Sigmoid colon (tissue), 7 donors: ENCODE results near the gene CCDC60. TPM values are rescaled to one million over a fixed set of nuclear protein-coding genes. Genes with fewer than 3 reads are reported as not detected.

Experiments used
- DNase-seq: peaks from one replicate; pipeline ENCODE4 v3.0.0-alpha.2; 2019
- H3K27ac ChIP-seq, 4 donors: fragments of 200-600 bp; sonication (generic); one replicate each; pipeline ENCODE4 v1.5.1; 2016 to 2019; ENCODE audit warnings: mild to moderate bottlenecking in 1 of 4
- H3K27me3 ChIP-seq, 3 donors: fragments of 200-600 bp; sonication (generic); one replicate each; pipeline ENCODE4 v1.5.1; 2019; ENCODE audit warnings: mild to moderate bottlenecking in 1 of 3
- H3K36me3 ChIP-seq, 4 donors: fragments of 200-600 bp; sonication (generic); one replicate each; pipeline ENCODE4 v1.5.1; 2016 to 2019
- H3K4me1 ChIP-seq, 4 donors: fragments of 200-600 bp; sonication (generic); one replicate each; pipeline ENCODE4 v1.5.1; 2017 to 2019
- H3K4me3 ChIP-seq, 4 donors: fragments of 200-600 bp; sonication (generic); one replicate each; pipeline ENCODE4 v1.5.1; 2017 to 2019; ENCODE audit warnings: mild to moderate bottlenecking in 2 of 4, moderate library complexity in 1 of 4
- H3K9me3 ChIP-seq, 4 donors: fragments of 200-600 bp in 3 of 4; sonication (generic) in 3 of 4; one replicate each; pipeline versions ENCODE4 v1.5.1 to v1.6.1; 2013 to 2019
- EP300 ChIP-seq, 4 donors: sonication (generic); formaldehyde crosslinking; IDR thresholded peaks; one replicate each; pipeline ENCODE4 v1.6.1; 2017; ENCODE audit warnings: antibody characterized with exemption in 4 of 4
- POLR2A ChIP-seq, 2 donors: fragments of 450-650 bp; IDR thresholded peaks; one replicate each; pipeline ENCODE4 v1.6.1; 2016; ENCODE audit warnings: antibody characterized with exemption in 2 of 2, mild to moderate bottlenecking in 2 of 2, moderate library complexity in 2 of 2
- POLR2AphosphoS5 ChIP-seq, 4 donors: sonication (generic); formaldehyde crosslinking; IDR thresholded peaks; one replicate each; pipeline ENCODE4 v1.6.1; 2017; ENCODE audit warnings: antibody characterized with exemption in 4 of 4
- WGBS, 2 donors: extraction: QIAGEN DNeasy Blood & Tissue Kit; methylation state at CpG; one replicate each; pipeline ENCODE4 v1.1.7; 2013; 5-methylcytosine and 5-hydroxymethylcytosine counted together
- intact Hi-C: fragments of 100-400 bp; cut with DNase I; formaldehyde crosslinking; loops from one replicate; pipeline ENCODE4 v1.15.1; 2023
- polyA plus RNA-seq, 3 donors: library from polyadenylated mRNA; stranded (reverse); fragments of 200-250 nt; gene quantifications; one replicate each; pipeline ENCODE4 v1.2.3, GENCODE V29; 2013
- total RNA-seq, 4 donors: library from RNA; depleted of rRNA; stranded (reverse); fragments of >200 nt; gene quantifications; one replicate each; pipeline ENCODE4 v1.1.0, GENCODE V29; 2016
- TF ChIP-seq, protein P1 (sequence below), 4 experiments: fragments of 450-650 bp in 3 of 4; fragments of 200-600 bp in 1 of 4; IDR thresholded peaks; one replicate each; pipeline ENCODE4 v1.5.1; 2016 to 2019; ENCODE audit warnings: antibody characterized with exemption in 4 of 4, mild to moderate bottlenecking in 3 of 4, moderate library complexity in 2 of 4
- donor health status: healthy with polysubstance abuse.
- donor health status: Bipolar disorder and iron deficiency.
- donor health status: healthy.

The CCDC60 gene
- total and polyA plus RNA-seq, 7 donors = 1.1 to 10.4 (median 1.6) TPM

DNA sequence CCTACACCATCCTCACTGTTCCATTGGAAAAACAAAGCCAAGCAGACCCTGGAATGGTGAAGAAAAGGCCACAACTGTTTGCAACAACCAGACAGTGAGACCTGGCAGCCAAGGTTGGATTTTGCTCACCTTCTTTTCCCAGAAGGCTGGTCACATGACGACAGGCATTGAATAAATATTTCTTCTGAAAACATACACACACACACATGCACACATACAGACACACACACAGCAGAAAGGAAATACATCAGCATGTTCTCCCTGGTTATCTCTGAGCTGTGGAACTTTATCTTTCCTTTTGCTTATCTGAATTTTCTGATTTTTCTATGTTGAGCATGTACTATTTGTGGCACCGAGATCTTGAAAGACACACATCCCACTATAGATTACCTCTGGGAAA, 38.0 kb upstream of the CCDC60 start:
- peaks cover 0 to 16% (median 15%) of the 10 kb centered on the region in 4 donors for H3K4me1 ChIP-seq
- intact Hi-C loops = loop anchor here (5.0 kb wide), 1 partner anchor 69 kb away; no protein-coding TSS in a partner anchor
- WGBS, 2 donors = 35 to 51% methylated on average over 2 of the region's 2 CpGs
- H3K27me3 ChIP-seq = no peaks in the 10 kb centered on the region
- H3K27ac ChIP-seq = no peak overlapping the region
- H3K36me3 ChIP-seq = no peaks in the 10 kb centered on the region
- H3K9me3 ChIP-seq = no peaks in the 10 kb centered on the region
- TF ChIP-seq, protein P1, sequence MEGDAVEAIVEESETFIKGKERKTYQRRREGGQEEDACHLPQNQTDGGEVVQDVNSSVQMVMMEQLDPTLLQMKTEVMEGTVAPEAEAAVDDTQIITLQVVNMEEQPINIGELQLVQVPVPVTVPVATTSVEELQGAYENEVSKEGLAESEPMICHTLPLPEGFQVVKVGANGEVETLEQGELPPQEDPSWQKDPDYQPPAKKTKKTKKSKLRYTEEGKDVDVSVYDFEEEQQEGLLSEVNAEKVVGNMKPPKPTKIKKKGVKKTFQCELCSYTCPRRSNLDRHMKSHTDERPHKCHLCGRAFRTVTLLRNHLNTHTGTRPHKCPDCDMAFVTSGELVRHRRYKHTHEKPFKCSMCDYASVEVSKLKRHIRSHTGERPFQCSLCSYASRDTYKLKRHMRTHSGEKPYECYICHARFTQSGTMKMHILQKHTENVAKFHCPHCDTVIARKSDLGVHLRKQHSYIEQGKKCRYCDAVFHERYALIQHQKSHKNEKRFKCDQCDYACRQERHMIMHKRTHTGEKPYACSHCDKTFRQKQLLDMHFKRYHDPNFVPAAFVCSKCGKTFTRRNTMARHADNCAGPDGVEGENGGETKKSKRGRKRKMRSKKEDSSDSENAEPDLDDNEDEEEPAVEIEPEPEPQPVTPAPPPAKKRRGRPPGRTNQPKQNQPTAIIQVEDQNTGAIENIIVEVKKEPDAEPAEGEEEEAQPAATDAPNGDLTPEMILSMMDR (IDR thresholded peaks at IDR 0.05) = no peak
- TF ChIP-seq POLR2A (IDR thresholded peaks at IDR 0.05) (no peak), POLR2AphosphoS5 (IDR thresholded peaks at IDR 0.05) (no peak), EP300 (IDR thresholded peaks at IDR 0.05) (no peak)
- H3K4me3 ChIP-seq = no peak overlapping the region
- DNase-seq = no peak

GRCh38 chr12:119299130-119299529, 35.4 kb upstream of the CCDC60 start:
- Histone ChIP-seq H3K36me3 (no peaks in the 10 kb centered on the region), H3K27ac (no peak overlapping the region), H3K4me3 (no peak overlapping the region), H3K27me3 (no peaks in the 10 kb centered on the region), H3K4me1 (peaks cover 0 to 11% (median 9%) of the 10 kb centered on the region in 4 donors), H3K9me3 (no peaks in the 10 kb centered on the region)
- no peak for DNase-seq
- TF ChIP-seq, protein P1 (IDR thresholded peaks at IDR 0.05) = no peak
- TF ChIP-seq POLR2A (IDR thresholded peaks at IDR 0.05) (no peak), EP300 (IDR thresholded peaks at IDR 0.05) (no peak), POLR2AphosphoS5 (IDR thresholded peaks at IDR 0.05) (no peak)
- intact Hi-C loops = loop anchor here (5.0 kb wide), 1 partner anchor 72 kb away; no protein-coding TSS in a partner anchor

DNA sequence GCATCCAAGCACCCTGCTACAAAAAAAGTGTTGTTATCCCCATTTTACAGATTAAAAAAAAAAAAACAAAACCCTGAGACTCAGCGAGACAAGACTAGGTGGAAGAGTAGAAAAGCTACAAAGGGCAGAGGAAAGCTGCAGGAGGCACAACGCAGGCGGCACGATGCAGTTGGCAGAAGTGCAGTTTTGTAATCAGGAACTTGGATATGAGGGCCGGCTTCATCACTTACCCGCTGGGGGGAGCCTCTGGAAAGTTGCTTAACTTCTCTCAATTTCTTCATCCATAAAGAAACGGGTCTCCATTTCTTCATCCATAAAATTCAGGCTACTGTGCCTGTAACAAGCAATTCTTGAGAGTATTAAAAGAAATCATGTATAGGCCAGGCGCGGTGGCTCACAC, 33.1 kb upstream of the CCDC60 start:
- WGBS, 2 donors = 79 to 81% methylated on average over 9 of the region's 9 CpGs
- TF ChIP-seq POLR2AphosphoS5 (IDR thresholded peaks at IDR 0.05) = no peak
- TF ChIP-seq EP300 (IDR thresholded peaks at IDR 0.05) = no peak
- TF ChIP-seq, protein P1 (IDR thresholded peaks at IDR 0.05) = no peak
- TF ChIP-seq POLR2A (IDR thresholded peaks at IDR 0.05) = no peak
- no peaks in the 10 kb centered on the region for H3K27me3 ChIP-seq
- no peak for DNase-seq
- H3K4me1 ChIP-seq = no peaks in the 10 kb centered on the region
- intact Hi-C loops = no loop called here
- H3K9me3 ChIP-seq = no peaks in the 10 kb centered on the region
- no peaks in the 10 kb centered on the region for H3K36me3 ChIP-seq
- H3K4me3 ChIP-seq = no peak overlapping the region
- no peak overlapping the region for H3K27ac ChIP-seq

DNA sequence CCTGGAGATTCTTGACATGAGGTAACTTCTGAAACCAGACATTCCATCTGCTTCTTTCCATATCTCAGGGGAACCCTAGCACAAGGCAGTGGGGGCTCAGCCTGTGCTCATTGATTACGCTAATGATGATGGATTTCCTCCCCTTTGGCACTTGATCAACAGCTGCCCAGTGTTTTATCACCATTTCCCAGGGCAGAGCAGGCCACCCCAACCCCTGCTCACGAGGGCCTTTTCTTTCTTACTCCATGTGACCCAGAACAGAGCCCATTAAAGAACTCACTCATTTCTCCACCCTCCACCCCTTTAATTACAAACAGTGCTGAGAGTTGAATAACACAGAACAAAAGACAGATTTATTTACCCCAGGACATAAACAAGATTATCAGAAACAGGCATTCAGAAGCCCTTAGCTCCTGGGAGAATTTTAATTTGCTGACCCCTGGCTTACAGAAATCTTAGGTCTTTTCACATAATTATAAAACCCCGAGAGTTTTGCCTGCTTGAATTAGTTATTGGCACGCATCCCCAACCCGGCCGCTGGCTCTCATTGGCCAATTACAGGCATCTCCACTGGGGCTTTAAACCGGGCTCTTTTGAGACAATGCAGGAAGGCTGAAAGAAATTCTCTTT, 32.0 kb upstream of the CCDC60 start:
- Histone ChIP-seq H3K27me3 (no peaks in the 10 kb centered on the region), H3K4me3 (no peak overlapping the region), H3K36me3 (no peaks in the 10 kb centered on the region), H3K27ac (no peak overlapping the region), H3K4me1 (no peaks in the 10 kb centered on the region), H3K9me3 (no peaks in the 10 kb centered on the region)
- TF ChIP-seq EP300 (IDR thresholded peaks at IDR 0.05) (no peak), POLR2A (IDR thresholded peaks at IDR 0.05) (no peak), POLR2AphosphoS5 (IDR thresholded peaks at IDR 0.05) (no peak)
- TF ChIP-seq, protein P1 (IDR thresholded peaks at IDR 0.05) = no peak
- DNase-seq = no peak
- WGBS, 2 donors = 47 to 57% methylated on average over 7 of the region's 7 CpGs
- intact Hi-C loops = no loop called here

DNA sequence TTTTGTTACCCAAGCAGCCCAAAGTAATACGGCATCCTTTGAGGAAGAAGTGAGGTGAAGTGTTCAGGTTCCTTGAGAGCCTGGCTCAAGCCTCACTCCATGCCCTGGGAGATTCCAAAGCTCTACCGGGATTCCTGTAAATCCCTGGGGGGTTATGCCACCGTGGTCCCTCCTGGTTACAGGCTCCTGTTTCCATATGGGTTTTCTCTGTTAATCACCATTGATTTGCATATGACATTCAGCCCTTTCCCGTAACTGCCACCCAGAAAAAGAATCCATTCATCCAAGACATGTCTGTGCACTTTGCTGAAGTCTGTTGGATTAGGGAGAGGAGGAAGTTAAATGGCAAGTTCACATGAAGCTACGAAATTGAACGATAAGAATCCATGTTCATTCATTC, 27.9 kb upstream of the CCDC60 start:
- no peak for TF ChIP-seq POLR2AphosphoS5 (IDR thresholded peaks at IDR 0.05)
- no peak for TF ChIP-seq EP300 (IDR thresholded peaks at IDR 0.05)
- no peak for TF ChIP-seq POLR2A (IDR thresholded peaks at IDR 0.05)
- Histone ChIP-seq H3K9me3 (no peaks in the 10 kb centered on the region), H3K36me3 (no peaks in the 10 kb centered on the region), H3K27me3 (no peaks in the 10 kb centered on the region), H3K4me3 (no peak overlapping the region), H3K4me1 (peaks cover 0 to 6% (median 2%) of the 10 kb centered on the region in 4 donors), H3K27ac (no peak overlapping the region)
- intact Hi-C loops = no loop called here
- DNase-seq = no peak
- WGBS, 2 donors = 84 to 85% methylated on average over 6 of the region's 6 CpGs
